ENCODE results near the gene PDE8A. TPM values are rescaled to one million over a fixed set of nuclear protein-coding genes. Genes with fewer than 3 reads are reported as not detected.

Gene PDE8A
- total RNA-seq, 2 donors from 2014 or later, result 34.2 to 50.1 TPM

DNA sequence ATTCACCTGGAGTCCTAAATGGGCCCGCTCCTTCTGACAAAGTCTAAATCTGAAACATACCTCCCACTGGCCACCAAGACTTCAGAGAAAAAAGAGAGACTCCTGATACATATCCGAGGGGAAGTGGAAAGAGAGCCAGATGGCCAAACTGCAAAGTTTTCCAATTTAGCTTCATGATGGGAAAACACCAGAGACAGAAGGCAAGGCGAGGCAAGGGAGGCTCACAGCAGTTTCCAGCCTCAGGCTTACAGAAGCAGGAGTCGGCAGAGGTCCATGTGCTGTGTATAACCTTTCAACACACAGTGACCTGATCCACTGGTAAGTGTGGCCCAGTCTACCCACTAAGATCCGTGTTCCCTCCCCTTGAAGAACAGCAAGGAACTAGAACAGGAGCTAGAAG lies 29.9 kb upstream of the PDE8A start:
- Histone ChIP-seq H3K27me3 (no peaks in the 10 kb centered on the region), H3K27ac (no peak overlapping the region), H3K9me3 (no peaks in the 10 kb centered on the region), H3K4me1 (peaks cover 9% of the 10 kb centered on the region), H3K4me3 (no peak overlapping the region), H3K36me3 (replicated peaks in 1 of 2; ENCODE audit: insufficient read depth in 1 of 2, low read depth in 2 of 2) (no peaks in the 10 kb centered on the region)
- 63 to 79% methylated on average over 5 of the region's 5 CpGs for WGBS, 2 donors
- TF ChIP-seq POLR2A (IDR thresholded peaks at IDR 0.05), result no peak
- TF ChIP-seq, protein P1, sequence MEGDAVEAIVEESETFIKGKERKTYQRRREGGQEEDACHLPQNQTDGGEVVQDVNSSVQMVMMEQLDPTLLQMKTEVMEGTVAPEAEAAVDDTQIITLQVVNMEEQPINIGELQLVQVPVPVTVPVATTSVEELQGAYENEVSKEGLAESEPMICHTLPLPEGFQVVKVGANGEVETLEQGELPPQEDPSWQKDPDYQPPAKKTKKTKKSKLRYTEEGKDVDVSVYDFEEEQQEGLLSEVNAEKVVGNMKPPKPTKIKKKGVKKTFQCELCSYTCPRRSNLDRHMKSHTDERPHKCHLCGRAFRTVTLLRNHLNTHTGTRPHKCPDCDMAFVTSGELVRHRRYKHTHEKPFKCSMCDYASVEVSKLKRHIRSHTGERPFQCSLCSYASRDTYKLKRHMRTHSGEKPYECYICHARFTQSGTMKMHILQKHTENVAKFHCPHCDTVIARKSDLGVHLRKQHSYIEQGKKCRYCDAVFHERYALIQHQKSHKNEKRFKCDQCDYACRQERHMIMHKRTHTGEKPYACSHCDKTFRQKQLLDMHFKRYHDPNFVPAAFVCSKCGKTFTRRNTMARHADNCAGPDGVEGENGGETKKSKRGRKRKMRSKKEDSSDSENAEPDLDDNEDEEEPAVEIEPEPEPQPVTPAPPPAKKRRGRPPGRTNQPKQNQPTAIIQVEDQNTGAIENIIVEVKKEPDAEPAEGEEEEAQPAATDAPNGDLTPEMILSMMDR (IDR thresholded peaks at IDR 0.05), result no peak
- intact Hi-C loops (cut with DNase I), result loop anchor here (5.0 kb wide), 1 partner anchor 91 kb away; no protein-coding TSS in a partner anchor
- ATAC-seq (no peak), DNase-seq (no peak)

DNA sequence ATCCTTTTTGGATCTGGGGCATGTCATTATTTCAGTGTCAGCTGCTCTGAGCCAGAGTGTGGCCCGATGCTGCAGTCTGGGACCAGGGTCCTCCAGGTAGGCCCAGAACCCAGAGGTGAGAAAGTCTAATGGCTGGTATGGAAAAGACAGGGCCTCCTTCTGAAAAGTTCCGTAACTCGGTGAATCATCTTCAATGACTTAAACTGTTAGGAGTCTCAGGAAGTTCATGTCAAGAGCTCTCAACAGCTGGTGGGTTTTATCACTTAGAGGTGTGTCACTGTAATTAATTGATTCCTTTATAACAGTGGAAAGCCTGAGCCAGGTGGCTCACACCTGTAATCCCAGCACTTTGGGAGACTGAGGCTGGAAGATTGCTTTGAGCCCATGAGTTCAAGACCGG lies 28.5 kb upstream of the PDE8A start:
- no peak for ATAC-seq
- intact Hi-C loops (cut with DNase I), result loop anchor here (5.0 kb wide), 1 partner anchor 89 kb away; no protein-coding TSS in a partner anchor
- H3K9me3 ChIP-seq, result no peaks in the 10 kb centered on the region
- H3K4me3 ChIP-seq, result no peak overlapping the region
- TF ChIP-seq, protein P1 (IDR thresholded peaks at IDR 0.05), result no peak
- no peaks in the 10 kb centered on the region for H3K36me3 ChIP-seq (replicated peaks in 1 of 2; ENCODE audit: insufficient read depth in 1 of 2, low read depth in 2 of 2)
- H3K4me1 ChIP-seq, result no peaks in the 10 kb centered on the region
- no peaks in the 10 kb centered on the region for H3K27me3 ChIP-seq
- no peak for DNase-seq
- H3K27ac ChIP-seq, result no peak overlapping the region
- WGBS, 2 donors, result 85 to 88% methylated on average over 4 of the region's 4 CpGs

DNA sequence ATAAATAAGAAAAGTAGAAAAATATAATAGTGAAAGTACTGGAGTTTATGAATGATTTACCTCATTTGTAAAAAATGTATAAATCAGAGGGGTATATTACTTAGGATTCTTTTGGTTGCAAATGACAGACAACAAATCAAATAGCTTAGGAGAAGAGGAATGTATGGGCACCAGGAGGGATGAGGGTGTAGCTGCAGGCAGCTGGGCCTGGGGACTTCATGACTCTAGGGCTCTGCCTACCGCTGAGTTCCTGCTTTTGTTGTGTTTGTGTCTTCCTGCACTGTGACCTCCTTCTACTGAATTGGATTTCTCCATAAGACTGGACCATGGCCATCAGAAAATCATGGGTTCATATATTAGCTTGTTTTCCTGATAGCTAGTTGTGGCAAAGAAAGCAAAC lies 27.9 kb upstream of the PDE8A start:
- intact Hi-C loops (cut with DNase I), result loop anchor here (5.0 kb wide), 1 partner anchor 89 kb away; no protein-coding TSS in a partner anchor
- 54 to 70% methylated on average over 1 of the region's 1 CpG for WGBS, 2 donors
- Histone ChIP-seq H3K27me3 (no peaks in the 10 kb centered on the region), H3K27ac (no peak overlapping the region), H3K4me1 (no peaks in the 10 kb centered on the region), H3K36me3 (replicated peaks in 1 of 2; ENCODE audit: insufficient read depth in 1 of 2, low read depth in 2 of 2) (no peaks in the 10 kb centered on the region), H3K4me3 (no peak overlapping the region), H3K9me3 (no peaks in the 10 kb centered on the region)
- ATAC-seq (no peak), DNase-seq (no peak)
- TF ChIP-seq, protein P1 (IDR thresholded peaks at IDR 0.05), result no peak
- no peak for TF ChIP-seq POLR2A (IDR thresholded peaks at IDR 0.05)

DNA sequence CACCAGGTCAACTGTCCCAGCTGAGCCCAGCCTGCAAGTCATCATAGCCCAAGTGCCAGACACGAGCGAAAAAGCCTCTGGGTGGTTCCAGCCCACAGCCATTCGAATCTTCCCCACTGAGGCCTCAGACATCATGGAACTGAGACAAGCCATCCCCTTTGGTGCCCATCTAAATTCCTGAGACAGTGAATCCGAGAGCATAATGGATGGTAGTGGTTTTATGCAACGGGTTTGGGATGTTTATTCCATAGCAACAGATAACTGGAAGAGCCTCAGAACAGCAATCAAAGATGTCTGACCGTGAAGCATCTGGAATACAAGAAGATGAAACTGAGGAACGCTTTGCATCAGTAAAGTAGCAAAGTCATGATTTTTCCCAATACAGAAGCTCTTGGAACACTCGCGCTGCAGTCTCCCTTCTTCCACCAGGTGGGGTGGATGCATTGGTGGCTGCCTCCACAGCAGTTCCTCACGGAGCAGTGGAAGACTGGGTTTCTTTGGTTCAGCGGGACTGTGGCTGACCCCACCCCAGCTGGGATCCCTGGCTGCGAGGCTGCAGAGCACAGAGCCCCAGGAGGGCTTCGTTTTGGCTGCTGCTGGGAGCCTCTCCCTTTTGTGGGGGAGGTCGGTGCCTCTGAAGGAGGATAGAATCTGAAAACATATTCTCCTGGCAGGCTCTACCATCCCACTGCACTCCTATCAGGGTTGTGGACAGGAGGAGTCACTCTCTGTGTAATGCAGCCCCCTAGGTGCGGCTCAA lies 26.4 kb upstream of the PDE8A start:
- no peaks in the 10 kb centered on the region for H3K9me3 ChIP-seq
- no peaks in the 10 kb centered on the region for H3K27me3 ChIP-seq
- no peaks in the 10 kb centered on the region for H3K4me1 ChIP-seq
- TF ChIP-seq, protein P1 (IDR thresholded peaks at IDR 0.05), result peak; percentile 75 to 93 (median 90)
- TF ChIP-seq POLR2A (IDR thresholded peaks at IDR 0.05), result no peak
- no peak overlapping the region for H3K27ac ChIP-seq
- peak; percentile 98 for ATAC-seq
- peak; percentile 79 to 84 (median 82) for DNase-seq
- intact Hi-C loops (cut with DNase I), result no loop called here
- 16 to 18% methylated on average over 10 to 15 of the region's 15 CpGs for WGBS, 2 donors
- H3K4me3 ChIP-seq, result no peak overlapping the region
- H3K36me3 ChIP-seq (replicated peaks in 1 of 2; ENCODE audit: insufficient read depth in 1 of 2, low read depth in 2 of 2), result no peaks in the 10 kb centered on the region

DNA sequence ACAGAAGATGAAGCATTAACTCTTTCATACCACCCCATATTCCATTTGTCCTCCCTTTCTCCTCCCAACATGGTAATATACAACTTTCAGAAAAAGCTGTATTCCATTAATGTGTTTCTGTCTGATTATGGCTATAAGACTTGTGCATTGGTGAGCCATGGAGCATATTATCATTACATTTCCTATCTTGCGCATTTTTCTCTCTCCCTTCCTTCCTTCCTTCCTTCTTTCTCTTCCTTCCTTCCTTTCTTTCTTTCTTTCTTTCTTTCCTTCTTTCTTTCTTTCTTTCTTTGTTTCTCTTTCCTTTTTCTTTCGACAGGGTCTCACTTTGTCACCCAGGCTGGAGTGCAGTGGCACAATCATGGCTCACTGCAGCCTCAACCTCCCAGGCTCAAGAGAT lies 25.5 kb upstream of the PDE8A start:
- 70 to 74% methylated on average over 2 of the region's 2 CpGs for WGBS, 2 donors
- DNase-seq, result no peak
- H3K4me1 ChIP-seq, result no peaks in the 10 kb centered on the region
- H3K27ac ChIP-seq, result no peak overlapping the region
- intact Hi-C loops (cut with DNase I), result no loop called here
- no peaks in the 10 kb centered on the region for H3K9me3 ChIP-seq
- no peaks in the 10 kb centered on the region for H3K36me3 ChIP-seq (replicated peaks in 1 of 2; ENCODE audit: insufficient read depth in 1 of 2, low read depth in 2 of 2)
- H3K27me3 ChIP-seq, result no peaks in the 10 kb centered on the region
- no peak for ATAC-seq
- TF ChIP-seq, protein P1 (IDR thresholded peaks at IDR 0.05), result no peak
- no peak for TF ChIP-seq POLR2A (IDR thresholded peaks at IDR 0.05)
- no peak overlapping the region for H3K4me3 ChIP-seq
